Tibial artery (tissue), 4 donors: Measurements from ENCODE around the gene SIN3A.

Source experiments
- DNase-seq, 2 donors: peaks; one replicate each; pipeline ENCODE4 v3.0.0-alpha.2; 2019
- H3K27ac ChIP-seq, 2 donors: fragments of 200-600 bp; sonication (generic) in 1 of 2; 1 replicate in 1 of 2; 2 replicates in 1 of 2; pipeline ENCODE4 v1.5.1; 2018 to 2019; ENCODE audit warnings: mild to moderate bottlenecking in 1 of 2
- H3K27me3 ChIP-seq, 2 donors: fragments of 200-600 bp; sonication (generic) in 1 of 2; one replicate each; pipeline versions ENCODE4 v1.5.1 to v1.6.0; 2016 to 2019
- H3K36me3 ChIP-seq, 3 donors: fragments of 200-600 bp; sonication (generic) in 2 of 3; one replicate each; pipeline ENCODE4 v1.5.1; 2016 to 2019; ENCODE audit warnings: mild to moderate bottlenecking in 2 of 3
- H3K4me1 ChIP-seq, 4 donors: fragments of 200-600 bp; sonication (generic) in 2 of 4; 1 replicate in 3 of 4; 2 replicates in 1 of 4; pipeline ENCODE4 v1.5.1; 2016 to 2019
- H3K4me3 ChIP-seq, 2 donors: fragments of 200-600 bp; sonication (generic) in 1 of 2; 1 replicate in 1 of 2; 2 replicates in 1 of 2; pipeline ENCODE4 v1.5.1; 2018 to 2019; ENCODE audit warnings: mild to moderate bottlenecking in 2 of 2
- H3K9me3 ChIP-seq, 3 donors: fragments of 200-600 bp; sonication (generic) in 1 of 3; one replicate each; pipeline ENCODE4 v1.5.1; 2016 to 2019
- intact Hi-C: fragments of 100-400 bp; cut with DNase I; formaldehyde crosslinking; loops from one replicate; pipeline ENCODE4 v1.15.0; 2023; ENCODE audit warnings: low total_unique reads
- TF ChIP-seq, protein P1 (sequence below), 2 experiments: fragments of 200-600 bp in 1 of 2; fragments of 450-650 bp in 1 of 2; IDR thresholded peaks; one replicate each; pipeline ENCODE4 v1.5.1; 2017 to 2019; ENCODE audit warnings: antibody characterized with exemption in 2 of 2, mild to moderate bottlenecking in 1 of 2, moderate library complexity in 1 of 2

Gene SIN3A

DNA sequence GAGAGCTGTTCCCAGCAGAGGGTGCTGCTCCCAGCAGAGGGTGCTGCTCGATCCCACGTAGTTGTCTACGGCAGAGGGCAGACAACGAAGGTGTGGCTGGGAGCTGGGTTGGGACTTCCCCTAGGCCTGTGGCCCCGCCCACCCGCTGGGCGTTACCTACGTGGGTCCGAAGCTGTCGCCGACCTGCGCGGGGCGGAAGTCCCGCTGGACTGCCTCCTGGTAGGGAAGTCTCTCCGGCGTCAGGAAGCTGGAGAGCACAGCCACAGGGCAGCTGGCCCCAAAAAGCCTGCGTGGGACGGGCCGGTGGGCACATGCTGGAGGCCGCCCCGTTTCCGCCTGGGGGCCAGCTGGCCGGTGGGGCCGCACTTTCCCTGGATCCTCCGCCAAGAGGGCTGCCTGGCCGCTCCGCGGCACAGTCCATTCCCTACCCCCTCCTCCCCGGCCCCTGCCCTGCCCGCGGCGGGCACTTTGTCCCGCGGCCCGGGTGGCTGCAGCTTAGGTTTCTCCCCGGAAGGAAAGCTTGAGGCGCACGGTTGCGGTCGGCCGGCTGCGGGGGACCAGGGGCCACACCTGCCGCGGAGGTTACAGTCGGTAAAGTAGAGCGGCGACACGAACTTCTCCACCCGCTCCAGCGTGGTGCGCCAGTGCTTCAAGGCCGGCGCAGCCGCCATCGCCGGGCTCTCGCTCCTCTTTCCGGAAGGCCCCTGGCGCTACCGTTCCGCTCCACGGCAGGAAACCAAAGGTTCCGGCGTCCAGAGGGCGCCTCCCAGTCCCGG, 83.4 kb downstream of the SIN3A start, which contains the start of gene MAN2C1:
TSS of gene MAN2C1 (minus strand) at position 695 of the 776 bp plus-strand sequence. CDS start at position 671, 24 bp downstream.
- H3K27ac ChIP-seq, result peak within 1 kb of the TSS; percentile 97 to 98
- DNase-seq, result peak; percentile 94 to 97
- H3K36me3 ChIP-seq, result peaks cover 27 to 73% (median 51%) of the 10 kb centered on the region in 3 donors
- no peaks in the 10 kb centered on the region for H3K27me3 ChIP-seq
- peak within 1 kb of the TSS; percentile 85 to 92 for H3K4me3 ChIP-seq
- TF ChIP-seq, protein P1, sequence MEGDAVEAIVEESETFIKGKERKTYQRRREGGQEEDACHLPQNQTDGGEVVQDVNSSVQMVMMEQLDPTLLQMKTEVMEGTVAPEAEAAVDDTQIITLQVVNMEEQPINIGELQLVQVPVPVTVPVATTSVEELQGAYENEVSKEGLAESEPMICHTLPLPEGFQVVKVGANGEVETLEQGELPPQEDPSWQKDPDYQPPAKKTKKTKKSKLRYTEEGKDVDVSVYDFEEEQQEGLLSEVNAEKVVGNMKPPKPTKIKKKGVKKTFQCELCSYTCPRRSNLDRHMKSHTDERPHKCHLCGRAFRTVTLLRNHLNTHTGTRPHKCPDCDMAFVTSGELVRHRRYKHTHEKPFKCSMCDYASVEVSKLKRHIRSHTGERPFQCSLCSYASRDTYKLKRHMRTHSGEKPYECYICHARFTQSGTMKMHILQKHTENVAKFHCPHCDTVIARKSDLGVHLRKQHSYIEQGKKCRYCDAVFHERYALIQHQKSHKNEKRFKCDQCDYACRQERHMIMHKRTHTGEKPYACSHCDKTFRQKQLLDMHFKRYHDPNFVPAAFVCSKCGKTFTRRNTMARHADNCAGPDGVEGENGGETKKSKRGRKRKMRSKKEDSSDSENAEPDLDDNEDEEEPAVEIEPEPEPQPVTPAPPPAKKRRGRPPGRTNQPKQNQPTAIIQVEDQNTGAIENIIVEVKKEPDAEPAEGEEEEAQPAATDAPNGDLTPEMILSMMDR (IDR thresholded peaks at IDR 0.05), result peak; percentile 62 to 64
- no peaks in the 10 kb centered on the region for H3K9me3 ChIP-seq
- peaks cover 0 to 19% (median 12%) of the 10 kb centered on the region in 4 donors for H3K4me1 ChIP-seq
- intact Hi-C loops, result loop anchor here (5.0 to 10.0 kb wide), 2 partner anchors 89 to 397 kb away; no protein-coding TSS in a partner anchor

DNA sequence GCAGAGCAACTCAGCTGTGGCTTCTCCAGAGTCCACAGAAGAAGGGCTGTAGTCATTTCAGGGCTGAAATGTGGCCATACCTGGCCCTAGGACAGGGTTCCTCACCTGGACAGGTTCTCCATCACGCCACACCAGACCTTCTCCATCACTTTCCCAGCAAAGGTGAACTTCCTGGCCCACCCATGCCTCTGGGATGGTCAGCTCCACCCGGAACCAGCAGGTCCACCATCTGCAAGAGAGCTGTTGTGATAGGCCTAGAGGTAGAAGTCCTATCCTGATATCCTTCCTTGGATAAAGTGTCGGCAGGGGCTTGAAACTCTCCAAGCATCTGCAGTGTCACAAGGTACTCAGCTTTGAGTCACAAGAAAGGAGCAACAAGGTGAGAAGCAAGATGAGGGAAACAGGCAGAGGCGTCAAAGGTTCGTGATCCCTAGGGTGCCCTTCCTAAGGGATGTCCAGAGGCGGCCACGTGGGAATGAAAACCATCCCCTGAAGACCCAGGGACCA, 84.0 kb downstream of the SIN3A start:
- no peak for DNase-seq
- Histone ChIP-seq H3K27me3 (no peaks in the 10 kb centered on the region), H3K9me3 (no peaks in the 10 kb centered on the region), H3K4me3 (peak overlapping the region; percentile 85 to 92), H3K36me3 (peaks cover 29 to 73% (median 58%) of the 10 kb centered on the region in 3 donors), H3K27ac (peak overlapping the region; percentile 97 to 98), H3K4me1 (peaks cover 0 to 19% (median 12%) of the 10 kb centered on the region in 4 donors)
- intact Hi-C loops, result loop anchor here (5.0 to 10.0 kb wide), 2 partner anchors 90 to 397 kb away; no protein-coding TSS in a partner anchor
- TF ChIP-seq, protein P1 (IDR thresholded peaks at IDR 0.05), result no peak

DNA sequence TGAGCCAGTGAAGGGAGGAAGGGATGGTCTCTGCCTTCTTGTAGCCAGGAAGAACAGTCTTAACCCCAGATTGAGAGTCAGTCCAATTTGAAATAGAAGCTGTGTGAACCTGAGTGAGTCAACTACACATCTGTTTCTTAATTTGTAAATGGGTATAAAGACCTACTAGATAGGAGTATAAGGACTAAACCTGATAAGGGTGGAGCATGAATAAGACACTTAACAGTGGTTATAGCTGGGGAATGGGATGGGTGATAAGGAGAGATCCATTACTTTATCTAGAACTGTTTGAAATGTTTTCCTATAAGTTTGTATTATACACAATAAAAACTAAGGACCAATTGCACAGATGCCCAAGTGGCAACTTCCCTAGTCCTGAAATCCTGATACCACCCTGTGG, 84.5 kb downstream of the SIN3A start:
- DNase-seq, result no peak
- peaks cover 34 to 73% (median 62%) of the 10 kb centered on the region in 3 donors for H3K36me3 ChIP-seq
- H3K27me3 ChIP-seq, result no peaks in the 10 kb centered on the region
- H3K9me3 ChIP-seq, result no peaks in the 10 kb centered on the region
- peaks cover 0 to 19% (median 12%) of the 10 kb centered on the region in 4 donors for H3K4me1 ChIP-seq
- TF ChIP-seq, protein P1 (IDR thresholded peaks at IDR 0.05), result no peak
- intact Hi-C loops, result loop anchor here (5.0 to 10.0 kb wide), 2 partner anchors 90 to 398 kb away; no protein-coding TSS in a partner anchor
- H3K4me3 ChIP-seq, result no peak overlapping the region
- peak overlapping the region; percentile 97 to 98 for H3K27ac ChIP-seq

DNA sequence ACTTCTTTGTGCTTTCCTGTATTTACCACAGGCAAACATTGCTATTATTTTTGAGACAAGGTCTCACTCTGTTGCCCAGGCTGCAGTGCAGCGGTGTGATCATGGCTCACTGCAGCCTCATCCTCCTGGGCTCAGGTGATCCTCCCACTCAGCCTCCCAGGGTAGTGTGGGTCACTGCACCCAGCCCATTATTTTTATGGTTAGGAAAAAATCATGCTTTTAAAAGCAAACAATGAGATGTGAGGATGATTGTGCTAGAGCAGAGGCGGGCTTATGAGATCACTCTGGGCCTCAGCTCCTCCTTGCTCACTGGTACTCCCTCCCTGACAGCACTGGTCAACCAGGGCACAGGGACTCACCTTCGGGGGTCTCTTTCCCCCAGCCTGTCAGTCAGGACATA, 85.3 kb downstream of the SIN3A start:
- H3K36me3 ChIP-seq, result peaks cover 27 to 73% (median 62%) of the 10 kb centered on the region in 3 donors
- intact Hi-C loops, result loop anchor here (5.0 to 10.0 kb wide), 2 partner anchors 91 to 399 kb away; no protein-coding TSS in a partner anchor
- TF ChIP-seq, protein P1 (IDR thresholded peaks at IDR 0.05), result no peak
- no peak overlapping the region for H3K4me3 ChIP-seq
- no peaks in the 10 kb centered on the region for H3K9me3 ChIP-seq
- H3K27ac ChIP-seq, result no peak overlapping the region
- peaks cover 0 to 19% (median 12%) of the 10 kb centered on the region in 4 donors for H3K4me1 ChIP-seq
- no peaks in the 10 kb centered on the region for H3K27me3 ChIP-seq
- DNase-seq, result no peak

DNA sequence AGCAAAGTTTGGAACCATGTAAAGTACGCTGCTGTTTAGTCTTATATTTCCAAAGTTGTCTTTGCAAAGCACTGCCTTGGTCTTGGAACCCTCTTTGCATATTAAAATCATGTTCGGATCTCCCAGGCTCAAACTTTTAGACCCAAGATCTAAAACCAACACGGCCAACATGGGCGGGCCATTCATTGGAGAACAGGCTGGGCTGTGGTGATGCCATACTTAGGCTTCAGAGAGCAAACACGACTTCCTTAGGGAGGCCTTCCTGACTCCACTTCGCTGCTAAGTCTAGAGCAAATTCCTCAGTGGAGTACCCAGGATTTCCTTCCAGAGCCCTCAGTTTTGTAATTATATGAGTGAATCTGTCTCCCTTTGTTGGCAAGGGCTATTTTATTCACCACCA, 86.6 kb downstream of the SIN3A start:
- peaks cover 26 to 78% (median 64%) of the 10 kb centered on the region in 3 donors for H3K36me3 ChIP-seq
- no peak for DNase-seq
- intact Hi-C loops, result loop anchor here (5.0 to 10.0 kb wide), 2 partner anchors 92 to 400 kb away; no protein-coding TSS in a partner anchor
- TF ChIP-seq, protein P1 (IDR thresholded peaks at IDR 0.05), result no peak
- no peaks in the 10 kb centered on the region for H3K9me3 ChIP-seq
- peaks cover 0 to 19% (median 12%) of the 10 kb centered on the region in 4 donors for H3K4me1 ChIP-seq
- no peak overlapping the region for H3K27ac ChIP-seq
- no peak overlapping the region for H3K4me3 ChIP-seq
- H3K27me3 ChIP-seq, result no peaks in the 10 kb centered on the region
